HG03135 (cell line): ENCODE results near the gene HECTD1.
"Not testable (repeated sequence)": the region's sequence is repeated elsewhere in the genome, so short reads cannot be mapped to it uniquely, and the experiment has no call there.

Experiments
- ATAC-seq: cut with Tn5 transposase; IDR thresholded peaks from one replicate; pipeline ENCODE4 v1.9.1; 2021; ENCODE audit warnings: mild to moderate bottlenecking, moderate library complexity; ENCODE audit not compliant: unreplicated experiment

The HECTD1 gene

GRCh38 chr14:31096255-31096654, 111.3 kb downstream of the HECTD1 start:
- ATAC-seq, result no peak

GRCh38 chr14:31095817-31096216, 111.8 kb downstream of the HECTD1 start:
- ATAC-seq, result not testable (repeated sequence)

- not testable (repeated sequence) for ATAC-seq
These were observed 113.4 kb downstream of the HECTD1 start for GRCh38 chr14:31093884-31094839.

- ATAC-seq, result no peak
These were observed 115.4 kb downstream of the HECTD1 start for GRCh38 chr14:31092160-31092708.

GRCh38 chr14:31090883-31091764, 116.5 kb downstream of the HECTD1 start:
- no peak for ATAC-seq

- not testable (repeated sequence) for ATAC-seq
These were observed 121.1 kb downstream of the HECTD1 start for GRCh38 chr14:31086466-31086865.

GRCh38 chr14:31085027-31085426, 122.6 kb downstream of the HECTD1 start:
- no peak for ATAC-seq

GRCh38 chr14:31084385-31084784, 123.2 kb downstream of the HECTD1 start:
- peak; percentile 92 for ATAC-seq

GRCh38 chr14:31083781-31084180, 123.8 kb downstream of the HECTD1 start:
- ATAC-seq, result no peak

- no peak for ATAC-seq
These were observed 127.1 kb downstream of the HECTD1 start for GRCh38 chr14:31080484-31080883.

- ATAC-seq, result no peak
These were observed 127.5 kb downstream of the HECTD1 start for GRCh38 chr14:31080056-31080455.

GRCh38 chr14:31078766-31079165, 128.8 kb downstream of the HECTD1 start:
- ATAC-seq, result no peak

GRCh38 chr14:31075144-31075543, 132.4 kb downstream of the HECTD1 start:
- ATAC-seq, result no peak

GRCh38 chr14:31071151-31071550, 136.4 kb downstream of the HECTD1 start:
- no peak for ATAC-seq

- no peak for ATAC-seq
These were observed 137.2 kb downstream of the HECTD1 start for GRCh38 chr14:31070431-31070830.

GRCh38 chr14:31069343-31069742, 138.2 kb downstream of the HECTD1 start:
- no peak for ATAC-seq

- ATAC-seq, result peak; percentile 55
These were observed 139.4 kb downstream of the HECTD1 start for GRCh38 chr14:31068235-31068634.

- not testable (repeated sequence) for ATAC-seq
These were observed 144.7 kb downstream of the HECTD1 start for GRCh38 chr14:31062908-31063307.

GRCh38 chr14:31060253-31060875, 147.2 kb downstream of the HECTD1 start:
- no peak for ATAC-seq

GRCh38 chr14:31059152-31059924, 148.3 kb downstream of the HECTD1 start:
- ATAC-seq, result no peak
